Fibroblast of lung (primary cell): ENCODE measurements around the gene DNAJC6.

Experiments
- EZH2 ChIP-seq: IDR thresholded peaks from 2 replicates; pipeline ENCODE4 v1.5.1; 2012; ENCODE audit warnings: low read length, control low read depth, mild to moderate bottlenecking; ENCODE audit errors: missing control alignments
- TF ChIP-seq, protein P1 (sequence below), 2 donors: IDR thresholded peaks in 1 of 2; conservative IDR thresholded peaks in 1 of 2; 1 replicate in 1 of 2; 2 replicates in 1 of 2; pipeline ENCODE4 v1.5.1; 2011 to 2012; ENCODE audit warnings: low read length in 2 of 2, control low read depth in 1 of 2, inconsistent platforms in 1 of 2, low read depth in 1 of 2, mild to moderate bottlenecking in 1 of 2

DNA sequence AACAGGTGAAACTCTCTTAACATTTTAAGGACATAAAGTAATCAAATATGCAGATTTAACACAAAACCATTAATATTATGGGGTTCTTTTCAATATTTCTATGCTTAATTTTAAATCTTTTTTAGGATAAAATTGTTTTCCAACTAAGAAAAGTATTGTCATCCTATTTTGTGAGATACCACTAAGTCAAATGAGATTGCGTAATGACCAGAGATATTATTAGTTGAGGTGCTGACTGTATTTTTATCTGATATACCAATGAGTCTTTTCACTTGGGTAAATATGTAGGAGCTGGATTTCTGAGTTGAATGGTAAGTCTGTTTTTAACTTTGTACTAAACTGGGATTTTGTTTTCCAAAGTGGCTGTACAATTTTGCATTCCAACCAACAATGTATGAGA, 136.5 kb downstream of the DNAJC6 start:
- TF ChIP-seq, protein P1, sequence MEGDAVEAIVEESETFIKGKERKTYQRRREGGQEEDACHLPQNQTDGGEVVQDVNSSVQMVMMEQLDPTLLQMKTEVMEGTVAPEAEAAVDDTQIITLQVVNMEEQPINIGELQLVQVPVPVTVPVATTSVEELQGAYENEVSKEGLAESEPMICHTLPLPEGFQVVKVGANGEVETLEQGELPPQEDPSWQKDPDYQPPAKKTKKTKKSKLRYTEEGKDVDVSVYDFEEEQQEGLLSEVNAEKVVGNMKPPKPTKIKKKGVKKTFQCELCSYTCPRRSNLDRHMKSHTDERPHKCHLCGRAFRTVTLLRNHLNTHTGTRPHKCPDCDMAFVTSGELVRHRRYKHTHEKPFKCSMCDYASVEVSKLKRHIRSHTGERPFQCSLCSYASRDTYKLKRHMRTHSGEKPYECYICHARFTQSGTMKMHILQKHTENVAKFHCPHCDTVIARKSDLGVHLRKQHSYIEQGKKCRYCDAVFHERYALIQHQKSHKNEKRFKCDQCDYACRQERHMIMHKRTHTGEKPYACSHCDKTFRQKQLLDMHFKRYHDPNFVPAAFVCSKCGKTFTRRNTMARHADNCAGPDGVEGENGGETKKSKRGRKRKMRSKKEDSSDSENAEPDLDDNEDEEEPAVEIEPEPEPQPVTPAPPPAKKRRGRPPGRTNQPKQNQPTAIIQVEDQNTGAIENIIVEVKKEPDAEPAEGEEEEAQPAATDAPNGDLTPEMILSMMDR (conservative IDR thresholded peaks at IDR 0.05 in 1 of 2, IDR thresholded peaks at IDR 0.05 in 1 of 2; ENCODE audit: low read depth in 1 of 2, low read length in 2 of 2): no peak
- TF ChIP-seq EZH2: no peak
